AG04450 (cell line): ENCODE measurements around the gene PRDM5. TPM values are rescaled to one million over a fixed set of nuclear protein-coding genes. Genes with fewer than 3 reads are reported as not detected.

ENCODE experiments used
- CTCF ChIA-PET: fragments of 300-600, 350-600 bp; formaldehyde crosslinking; extraction: SDS; loops from one replicate; lab custom pipeline; 2022; ENCODE audit warnings: antibody characterized with exemption, inconsistent platforms; lab: Charles Lee
- POLR2A ChIA-PET: fragments of 350-600 bp; formaldehyde crosslinking; extraction: SDS; loops from one replicate; lab custom pipeline; 2021; ENCODE audit warnings: antibody characterized with exemption, inconsistent platforms; lab: Yijun Ruan, JAX
- DNase-seq: peaks from one replicate; pipeline ENCODE4 v3.0.0-alpha.2; 2011; ENCODE audit warnings: low read depth, low spot score
- H3K27ac ChIP-seq: one replicate; pipeline ENCODE4 v1.5.1; 2012; ENCODE audit warnings: low read depth, low read length, control low read depth
- H3K27me3 ChIP-seq: one replicate; pipeline ENCODE4 v1.6.0; 2012; ENCODE audit warnings: low read length; ENCODE audit not compliant: control insufficient read depth, insufficient read depth
- H3K4me3 ChIP-seq: 2 replicates; pipeline ENCODE4 v1.5.1; 2011; ENCODE audit warnings: mild to moderate bottlenecking, low read depth, low read length, control low read depth
- H3K9me3 ChIP-seq: 2 replicates; pipeline ENCODE4 v1.5.1; 2012; ENCODE audit warnings: low read length; ENCODE audit not compliant: control insufficient read depth, insufficient read depth
- polyA minus RNA-seq: library from RNA; depleted of rRNA, polyadenylated mRNA; stranded (reverse); fragments of >200 nt; gene quantifications from 2 replicates; pipeline ENCODE4 v1.2.3, GENCODE V29; 2011; rRNA and poly(A)+ RNA removed
- polyA plus RNA-seq: library from polyadenylated mRNA; depleted of rRNA; stranded (reverse); fragments of >200 nt; gene quantifications from 2 replicates; pipeline ENCODE4 v1.2.3, GENCODE V29; 2011; rRNA removed
- TF ChIP-seq, protein P1 (sequence below): IDR thresholded peaks from 2 replicates; pipeline ENCODE4 v1.5.1; 2011; ENCODE audit warnings: low read depth, low read length, control low read depth, inconsistent platforms

Gene PRDM5
- polyA plus RNA-seq, result 7.9 and 12.3 TPM in 2 replicates
- polyA minus RNA-seq, result 14.2 and 18.2 TPM in 2 replicates

DNA sequence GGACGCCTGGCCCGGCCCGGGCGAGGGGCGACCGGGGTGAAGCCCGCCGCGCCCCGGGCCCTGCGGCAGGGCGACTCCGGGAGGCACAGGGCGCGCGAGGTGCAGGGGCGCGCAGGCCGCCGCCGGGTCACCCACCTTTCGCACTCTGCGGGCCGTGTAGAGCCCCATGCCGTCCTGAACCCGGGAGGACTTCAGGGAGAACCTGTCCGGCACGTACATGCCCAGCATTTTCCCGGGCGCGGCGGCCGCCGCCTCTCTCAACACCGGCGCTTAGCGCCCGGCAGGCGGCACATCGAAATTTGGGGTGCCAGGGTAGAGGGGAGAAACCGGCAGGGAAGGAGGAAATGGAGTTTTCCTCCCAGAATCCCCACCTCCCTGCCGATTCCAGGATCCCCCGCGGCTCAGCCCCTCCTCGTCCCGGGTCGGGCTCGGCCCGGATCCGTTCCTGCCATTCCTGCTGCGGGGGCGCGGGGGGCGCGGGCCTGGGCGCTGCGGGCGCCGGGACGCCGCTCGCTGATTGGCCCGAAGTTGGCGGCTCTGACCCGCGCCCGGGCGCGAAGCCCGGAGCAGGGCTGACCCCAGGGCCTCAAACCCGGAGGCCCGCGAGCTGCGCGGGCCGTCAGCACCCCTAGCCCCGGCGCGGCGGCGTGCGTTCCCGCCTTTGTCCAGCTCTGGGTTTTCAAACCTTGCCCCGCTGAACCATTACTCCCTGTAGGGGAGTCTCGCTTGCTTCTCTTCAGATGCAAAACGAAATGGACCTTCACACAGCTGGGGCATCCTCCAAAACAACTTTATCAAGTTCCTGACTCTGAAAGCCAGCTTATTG is at the start of gene PRDM5:
Gene PRDM5 (minus strand): TSS at position 346 of the 826 bp plus-strand sequence. CDS start 118 bp downstream, at position 228.
- Histone ChIP-seq H3K27me3 (no peaks in the 10 kb centered on the region), H3K27ac (peak within 1 kb of the TSS; percentile 77), H3K4me3 (peak within 1 kb of the TSS; percentile 71), H3K9me3 (no peaks in the 10 kb centered on the region)
- ChIA-PET POLR2A (interaction anchor here (0.6 kb wide), 1 partner anchor 19 kb away, joined by 3 read pairs; no protein-coding TSS in a partner anchor), CTCF (no interaction called here)
- no peak for DNase-seq
- TF ChIP-seq, protein P1, sequence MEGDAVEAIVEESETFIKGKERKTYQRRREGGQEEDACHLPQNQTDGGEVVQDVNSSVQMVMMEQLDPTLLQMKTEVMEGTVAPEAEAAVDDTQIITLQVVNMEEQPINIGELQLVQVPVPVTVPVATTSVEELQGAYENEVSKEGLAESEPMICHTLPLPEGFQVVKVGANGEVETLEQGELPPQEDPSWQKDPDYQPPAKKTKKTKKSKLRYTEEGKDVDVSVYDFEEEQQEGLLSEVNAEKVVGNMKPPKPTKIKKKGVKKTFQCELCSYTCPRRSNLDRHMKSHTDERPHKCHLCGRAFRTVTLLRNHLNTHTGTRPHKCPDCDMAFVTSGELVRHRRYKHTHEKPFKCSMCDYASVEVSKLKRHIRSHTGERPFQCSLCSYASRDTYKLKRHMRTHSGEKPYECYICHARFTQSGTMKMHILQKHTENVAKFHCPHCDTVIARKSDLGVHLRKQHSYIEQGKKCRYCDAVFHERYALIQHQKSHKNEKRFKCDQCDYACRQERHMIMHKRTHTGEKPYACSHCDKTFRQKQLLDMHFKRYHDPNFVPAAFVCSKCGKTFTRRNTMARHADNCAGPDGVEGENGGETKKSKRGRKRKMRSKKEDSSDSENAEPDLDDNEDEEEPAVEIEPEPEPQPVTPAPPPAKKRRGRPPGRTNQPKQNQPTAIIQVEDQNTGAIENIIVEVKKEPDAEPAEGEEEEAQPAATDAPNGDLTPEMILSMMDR, result peak; percentile 28; the same call in 1 of the 2 replicates

DNA sequence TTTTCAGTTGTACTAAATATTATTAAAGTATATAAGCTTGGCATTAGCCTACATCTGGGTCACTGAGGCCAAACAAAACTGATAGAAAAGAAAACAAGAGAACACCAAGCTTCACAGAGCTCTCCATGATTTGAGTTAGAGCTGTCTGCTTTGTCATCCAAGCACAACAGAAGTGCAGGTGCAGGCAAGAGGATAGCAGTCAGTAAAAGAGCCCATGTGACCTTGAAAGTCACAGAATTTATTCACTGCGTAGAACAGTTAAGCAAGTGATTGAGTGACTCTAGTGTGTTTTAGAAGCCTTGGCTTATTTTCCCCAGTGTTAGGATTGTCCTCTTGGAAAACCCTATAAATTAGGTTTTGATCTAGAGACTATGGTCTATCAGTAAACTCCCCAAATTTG is 49.4 kb upstream of the PRDM5 start:
- TF ChIP-seq, protein P1, result no peak
- no peaks in the 10 kb centered on the region for H3K9me3 ChIP-seq
- DNase-seq, result no peak
- H3K27ac ChIP-seq, result no peak overlapping the region
- ChIA-PET CTCF (no interaction called here), POLR2A (no interaction called here)
- H3K4me3 ChIP-seq, result no peak overlapping the region
- no peaks in the 10 kb centered on the region for H3K27me3 ChIP-seq

DNA sequence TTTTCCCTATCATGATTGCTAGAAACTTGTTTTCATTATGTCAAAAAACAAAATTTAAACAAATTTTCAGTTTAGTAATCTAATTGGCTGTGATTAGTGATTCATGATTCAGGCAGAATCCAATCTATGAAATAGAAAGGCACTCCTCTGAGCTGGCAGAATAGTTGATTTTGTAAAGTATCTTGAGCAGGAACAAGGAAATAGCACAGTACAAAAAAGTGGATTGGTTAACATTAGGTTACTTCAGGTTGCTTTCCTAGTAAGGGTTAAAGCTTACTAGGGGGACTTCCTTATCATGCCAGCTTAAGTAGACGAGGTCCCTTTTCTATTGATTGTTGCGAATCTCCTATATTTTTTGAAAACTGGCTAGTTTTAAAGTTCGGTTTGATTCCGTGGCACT is 43.4 kb upstream of the PRDM5 start:
- H3K4me3 ChIP-seq, result no peak overlapping the region
- H3K9me3 ChIP-seq, result no peaks in the 10 kb centered on the region
- TF ChIP-seq, protein P1, result no peak
- DNase-seq, result no peak
- no peaks in the 10 kb centered on the region for H3K27me3 ChIP-seq
- H3K27ac ChIP-seq, result no peak overlapping the region
- POLR2A ChIA-PET, result no interaction called here
- CTCF ChIA-PET, result no interaction called here

DNA sequence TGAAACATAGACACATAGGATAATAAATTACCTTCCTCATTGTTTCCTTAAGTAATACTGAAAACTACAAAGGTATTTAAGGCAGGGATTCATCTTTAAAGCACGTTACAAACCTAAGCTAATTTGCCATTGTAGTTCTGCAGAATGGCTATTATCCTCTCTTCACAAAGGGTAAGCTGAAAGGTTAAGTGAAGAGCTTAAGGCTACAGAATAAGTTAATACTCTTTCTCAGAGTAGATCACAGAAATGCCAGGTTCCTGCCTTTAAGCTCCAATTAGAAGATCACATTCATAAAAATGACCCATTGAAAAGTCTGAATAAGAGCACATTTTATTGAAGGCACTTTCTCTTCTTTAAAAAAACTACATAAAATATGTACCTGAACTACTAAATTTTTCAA is 42.1 kb upstream of the PRDM5 start:
- ChIA-PET POLR2A (no interaction called here), CTCF (no interaction called here)
- TF ChIP-seq, protein P1, result no peak
- Histone ChIP-seq H3K27ac (no peak overlapping the region), H3K9me3 (no peaks in the 10 kb centered on the region), H3K4me3 (no peak overlapping the region), H3K27me3 (no peaks in the 10 kb centered on the region)
- no peak for DNase-seq

DNA sequence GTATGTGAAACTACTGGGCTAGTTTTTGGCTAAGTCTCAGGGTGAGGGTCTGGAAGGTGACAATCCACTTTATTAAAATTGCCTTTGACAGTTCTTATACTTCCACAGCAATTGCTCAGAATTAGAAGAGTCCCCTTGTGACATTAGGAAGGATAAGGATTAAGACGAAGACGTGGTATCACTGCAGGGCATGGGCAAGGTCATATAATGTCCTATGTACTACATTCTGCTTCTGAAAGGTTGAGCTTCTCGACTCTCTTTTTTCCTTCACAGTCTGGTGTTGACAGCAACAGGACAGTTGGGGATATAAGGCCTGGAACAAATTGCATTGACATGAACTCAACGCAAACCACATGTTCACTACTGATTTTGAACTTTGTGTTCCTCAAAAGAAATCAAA is 40.9 kb upstream of the PRDM5 start:
- TF ChIP-seq, protein P1, result no peak
- Histone ChIP-seq H3K4me3 (no peak overlapping the region), H3K9me3 (no peaks in the 10 kb centered on the region), H3K27me3 (no peaks in the 10 kb centered on the region), H3K27ac (no peak overlapping the region)
- no peak for DNase-seq
- POLR2A ChIA-PET, result no interaction called here
- CTCF ChIA-PET, result no interaction called here
